Measurements from ENCODE around the gene ERC1.

Gene ERC1

DNA sequence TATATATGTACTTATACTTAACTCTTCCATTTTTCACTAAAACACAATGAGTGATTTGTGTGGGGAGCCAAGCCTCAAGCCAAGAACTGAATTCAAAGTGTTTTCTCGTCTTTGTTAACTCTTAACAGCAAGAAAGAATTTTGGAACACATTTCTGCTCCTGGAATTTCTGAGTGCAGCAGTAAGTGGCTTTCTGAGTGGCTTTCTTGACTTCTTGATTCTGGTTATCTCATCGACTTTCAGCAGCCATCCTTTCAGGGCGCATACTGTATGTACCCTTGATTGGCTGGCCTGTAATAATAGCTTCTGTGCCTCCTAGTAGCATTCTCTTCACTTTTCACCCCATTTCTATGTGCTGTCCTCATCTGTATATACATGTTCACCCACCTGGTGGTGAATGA lies 446.0 kb downstream of the ERC1 start:
- DNase-seq (ENCODE audit: low read depth, low spot score), result no peak

DNA sequence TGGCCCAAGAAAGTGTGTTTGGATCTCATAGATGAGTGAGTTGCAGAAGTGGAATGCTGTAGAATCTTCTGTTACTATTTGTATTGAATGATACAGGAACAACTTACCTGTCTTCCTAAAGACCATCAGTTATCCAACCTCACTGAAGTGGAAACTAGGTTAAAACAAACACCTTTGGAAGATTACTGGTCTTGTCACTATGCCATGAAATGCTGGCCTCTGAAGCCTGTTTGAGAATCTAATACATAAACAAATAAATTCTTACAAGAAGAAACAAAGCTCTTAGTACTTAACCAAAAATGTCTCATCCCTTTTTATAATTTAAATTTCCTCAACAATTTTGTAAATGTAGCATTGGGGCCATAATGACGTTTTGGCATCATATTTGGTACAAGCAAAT lies 448.2 kb downstream of the ERC1 start:
- DNase-seq (ENCODE audit: low read depth, low spot score), result no peak

DNA sequence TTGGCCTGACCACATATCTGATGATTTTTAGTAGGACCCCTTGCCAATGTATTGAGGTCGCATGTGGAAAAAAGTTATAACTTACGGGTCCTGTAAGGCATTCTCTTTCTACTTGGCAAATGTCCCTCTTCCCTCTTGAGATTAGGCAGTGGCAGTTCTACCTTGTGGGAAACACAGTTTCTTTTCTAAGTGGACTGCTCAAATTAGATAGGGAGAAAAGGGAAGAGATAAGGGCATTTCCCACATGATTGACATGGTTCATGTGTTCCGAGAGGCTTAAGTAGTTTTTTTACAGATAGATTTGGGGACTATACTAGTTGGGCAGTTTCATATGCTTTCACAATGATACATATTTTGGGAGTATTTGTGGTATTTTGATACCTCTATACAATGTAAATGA lies 448.7 kb downstream of the ERC1 start:
- no peak for DNase-seq (ENCODE audit: low read depth, low spot score)

DNA sequence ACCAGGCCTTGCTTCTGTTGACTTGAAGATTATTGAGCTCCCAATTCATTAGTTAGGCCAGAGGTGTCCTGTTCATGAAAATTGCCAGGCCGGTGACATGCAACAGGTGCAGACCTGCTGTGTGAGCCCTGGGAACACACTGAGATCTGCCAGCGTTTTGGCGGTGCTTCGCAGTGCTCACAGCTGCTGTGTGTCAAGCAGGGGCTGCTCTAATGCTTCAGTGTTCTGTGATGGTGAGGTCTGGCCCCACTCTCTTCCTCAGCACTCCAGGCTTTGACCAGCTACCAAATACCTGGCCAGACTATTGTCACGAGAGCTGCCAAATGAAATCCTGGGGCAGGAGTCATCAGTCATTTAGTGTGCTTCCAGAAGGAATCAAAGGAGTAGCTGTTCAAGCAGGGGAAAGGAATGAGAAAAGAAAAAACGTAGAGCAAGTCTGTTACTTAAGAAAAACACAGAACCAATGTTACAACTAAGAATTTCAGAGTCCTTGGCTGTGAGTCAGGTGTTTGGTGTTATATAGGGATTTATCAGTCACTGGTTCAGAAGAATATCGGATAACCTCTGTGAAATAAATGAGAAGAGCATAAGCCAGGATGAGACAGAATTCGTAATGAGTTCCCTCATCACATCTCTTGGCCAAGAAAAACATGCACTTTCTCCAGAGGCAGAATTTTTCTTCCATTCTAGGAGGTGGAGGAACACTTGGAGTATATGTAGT lies 452.6 kb downstream of the ERC1 start:
- peak; percentile 26 for DNase-seq (ENCODE audit: low read depth, low spot score)

DNA sequence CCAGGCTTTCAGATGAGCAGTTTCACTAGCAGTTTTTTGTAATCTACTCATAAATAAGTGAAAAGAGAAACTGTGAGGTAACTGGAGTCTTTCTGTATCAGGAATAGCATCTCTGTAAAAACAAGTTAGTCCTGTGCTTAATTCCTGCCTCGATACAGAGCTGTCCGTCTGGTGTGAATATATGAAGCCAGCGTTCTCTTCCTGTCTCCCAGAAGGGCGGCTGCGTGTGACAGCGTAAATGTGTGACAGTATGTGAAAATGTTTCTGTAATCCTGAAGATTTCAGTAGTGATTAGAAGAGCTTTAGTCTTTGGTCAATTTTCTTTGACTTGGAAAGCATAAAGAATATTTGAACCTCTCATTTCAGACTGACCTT lies 453.1 kb downstream of the ERC1 start:
- no peak for DNase-seq (ENCODE audit: low read depth, low spot score)

DNA sequence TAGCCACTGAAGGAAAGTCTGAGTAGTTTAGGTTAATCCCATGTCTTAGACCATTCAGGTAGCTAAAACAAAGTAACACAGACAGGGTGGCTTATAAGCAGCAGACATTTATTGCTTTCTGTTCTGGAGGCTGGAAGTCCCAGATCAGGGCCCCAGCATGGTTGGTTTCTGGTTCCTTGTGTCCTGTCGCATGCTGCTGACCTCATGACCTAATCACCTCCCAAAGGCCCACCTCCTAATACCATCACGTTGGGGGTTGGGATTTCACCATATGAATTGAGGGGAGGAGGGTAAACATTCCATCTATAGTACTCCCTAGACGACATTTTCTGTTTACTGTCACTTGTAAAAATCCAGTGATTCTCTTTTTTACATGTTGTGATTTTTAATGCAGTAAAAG lies 454.8 kb downstream of the ERC1 start:
- DNase-seq (ENCODE audit: low read depth, low spot score), result no peak

DNA sequence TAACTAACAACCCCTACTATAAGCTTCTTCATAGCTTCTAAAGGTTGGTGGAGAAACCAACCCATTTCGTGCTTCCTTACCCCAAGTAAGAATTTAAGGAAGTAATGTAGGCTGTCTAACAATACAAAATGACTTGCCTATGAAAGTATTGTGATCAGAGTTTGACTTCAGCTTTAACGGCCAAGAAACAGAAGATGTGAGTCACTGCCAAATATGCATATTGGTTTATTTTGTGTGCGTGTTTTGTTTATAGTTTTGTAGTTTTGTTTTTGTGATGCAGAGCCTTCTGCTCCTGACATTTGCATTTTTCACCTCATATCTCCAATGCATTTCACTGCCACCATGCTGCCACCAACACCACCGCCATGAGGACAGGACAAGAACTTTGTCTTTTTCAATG lies 457.3 kb downstream of the ERC1 start:
- no peak for DNase-seq (ENCODE audit: low read depth, low spot score)

DNA sequence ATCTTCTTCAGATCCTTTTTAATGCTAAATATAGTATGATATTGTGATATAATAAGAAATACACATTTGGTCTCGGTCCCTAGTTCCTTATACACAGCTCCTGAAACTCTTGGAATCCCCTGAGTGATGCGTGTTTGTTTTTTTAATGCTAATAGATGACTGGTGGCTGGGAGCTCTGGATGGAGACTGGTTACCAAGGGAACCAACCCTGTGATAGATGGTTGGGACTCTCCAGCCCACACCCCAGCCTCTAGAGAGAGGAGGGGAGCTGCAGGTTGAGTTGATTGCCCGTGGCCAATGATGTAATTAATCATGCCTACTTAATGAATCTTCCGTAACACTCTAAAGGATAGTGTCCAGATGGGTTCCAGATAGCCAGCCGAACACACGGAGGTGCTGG lies 462.8 kb downstream of the ERC1 start:
- DNase-seq (ENCODE audit: low read depth, low spot score), result no peak

DNA sequence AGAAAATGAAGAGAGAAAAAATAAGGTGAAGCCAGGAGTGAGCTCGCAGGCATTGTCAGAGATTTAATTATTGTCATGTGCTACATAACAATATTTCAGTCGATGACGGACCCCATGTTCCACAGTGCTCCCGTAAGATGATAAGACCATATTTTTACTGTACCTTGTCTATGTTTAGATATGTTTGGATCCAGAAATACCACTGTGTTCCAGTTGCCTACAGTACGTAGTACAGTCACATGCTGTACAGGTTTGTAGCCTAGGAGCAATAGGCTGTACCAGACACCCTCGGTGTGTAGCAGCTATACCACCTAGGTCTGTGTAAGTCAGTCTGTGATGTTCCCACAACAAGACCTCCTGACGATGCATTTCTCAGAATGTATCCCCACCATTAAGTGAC lies 465.9 kb downstream of the ERC1 start:
- no peak for DNase-seq (ENCODE audit: low read depth, low spot score)

DNA sequence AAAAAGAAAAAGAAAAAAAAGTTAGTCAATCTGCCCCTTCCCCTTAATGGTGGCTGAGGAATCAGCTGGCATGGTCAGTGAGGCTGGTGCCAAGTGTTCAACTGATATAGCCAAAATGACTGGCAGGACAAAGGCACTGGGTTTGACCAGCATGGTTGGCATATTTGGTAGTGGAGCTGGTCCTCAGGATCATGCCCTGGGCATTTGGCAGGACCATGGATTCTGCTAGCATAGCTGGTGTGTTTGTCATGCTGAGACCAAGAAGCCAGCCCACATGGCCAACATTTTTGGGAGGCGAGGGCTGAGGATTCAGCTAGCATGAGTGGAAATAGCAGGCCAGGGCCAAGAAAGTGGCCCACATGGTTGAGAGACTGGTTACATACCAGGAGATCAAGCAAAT lies 466.9 kb downstream of the ERC1 start:
- no peak for DNase-seq (ENCODE audit: low read depth, low spot score)

DNA sequence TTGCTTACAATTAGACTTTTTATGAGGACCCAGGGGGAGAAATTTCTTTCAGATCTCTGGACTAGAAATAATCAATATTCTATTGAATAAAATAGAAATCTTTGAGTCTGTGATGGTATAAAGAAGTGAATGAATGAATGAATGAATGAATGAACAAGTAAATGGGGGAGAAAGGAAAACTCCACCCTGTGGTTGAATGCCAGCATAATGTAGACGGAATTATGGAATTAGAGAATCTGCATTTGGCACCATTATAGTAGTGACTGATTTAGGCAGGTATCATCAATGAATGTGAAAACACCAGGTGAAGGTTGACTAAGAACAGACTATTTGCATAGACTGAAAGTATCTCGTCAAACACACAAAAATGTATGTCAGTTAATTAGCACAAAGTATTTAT lies 468.3 kb downstream of the ERC1 start:
- DNase-seq (ENCODE audit: low read depth, low spot score), result no peak

DNA sequence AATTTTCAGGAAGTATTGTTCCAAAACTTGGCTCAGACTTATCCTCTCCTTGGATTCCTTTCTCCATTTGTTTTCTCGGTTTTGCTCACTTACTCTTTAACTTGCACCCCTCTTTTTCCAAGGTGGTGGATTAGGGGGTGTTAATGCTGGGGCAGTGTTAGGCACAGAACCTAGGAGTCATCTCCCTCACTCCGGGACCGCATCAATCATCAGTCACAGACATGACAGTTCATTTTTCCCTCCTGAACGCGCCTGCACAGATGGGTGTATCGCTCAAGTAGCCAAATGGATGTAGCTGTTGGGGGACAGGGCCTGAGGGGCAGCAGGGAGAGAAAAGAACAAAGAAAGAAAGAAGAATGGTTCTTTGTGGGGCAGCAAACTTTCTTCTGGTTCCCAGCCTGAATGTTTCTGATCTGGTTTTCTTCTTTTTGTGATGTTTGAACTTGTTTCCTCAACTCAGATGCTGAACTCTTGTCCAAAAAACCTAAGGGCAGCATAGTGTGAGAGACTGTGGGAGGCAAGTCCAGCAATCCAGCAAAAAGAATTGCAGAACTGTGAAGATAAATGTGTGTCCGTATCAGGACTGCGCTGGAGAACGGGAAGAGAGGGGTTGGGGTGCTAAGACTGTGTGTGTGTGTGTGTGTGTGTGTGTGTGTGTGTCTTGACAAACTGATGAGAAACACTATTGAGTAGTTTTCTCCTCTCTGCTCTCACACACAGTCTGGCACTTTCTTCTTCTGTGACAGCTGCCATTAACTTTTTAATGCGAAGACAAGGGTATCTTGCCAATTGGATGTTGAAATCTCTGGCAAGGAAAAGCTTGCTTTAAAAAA lies 472.3 kb downstream of the ERC1 start:
- no peak for DNase-seq (ENCODE audit: low read depth, low spot score)

DNA sequence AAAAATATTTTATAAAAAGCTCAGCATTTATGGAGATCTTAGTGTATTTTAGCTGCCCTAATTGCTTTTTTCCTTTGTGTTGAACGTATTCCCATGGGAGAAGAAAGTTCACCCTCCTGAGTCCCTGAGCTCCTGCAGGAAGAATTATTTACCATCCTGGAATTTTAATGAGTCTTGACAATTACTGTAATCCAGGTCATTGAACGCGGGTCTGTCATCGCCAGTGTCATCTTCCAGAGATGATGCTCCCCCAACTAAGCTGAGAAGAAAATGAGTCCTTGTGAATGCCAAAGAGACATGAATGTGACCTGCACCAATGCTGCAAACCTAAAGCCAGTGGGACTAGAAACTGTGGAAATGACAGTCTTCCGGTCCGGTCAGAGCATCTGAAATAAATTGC lies 473.9 kb downstream of the ERC1 start:
- no peak for DNase-seq (ENCODE audit: low read depth, low spot score)

DNA sequence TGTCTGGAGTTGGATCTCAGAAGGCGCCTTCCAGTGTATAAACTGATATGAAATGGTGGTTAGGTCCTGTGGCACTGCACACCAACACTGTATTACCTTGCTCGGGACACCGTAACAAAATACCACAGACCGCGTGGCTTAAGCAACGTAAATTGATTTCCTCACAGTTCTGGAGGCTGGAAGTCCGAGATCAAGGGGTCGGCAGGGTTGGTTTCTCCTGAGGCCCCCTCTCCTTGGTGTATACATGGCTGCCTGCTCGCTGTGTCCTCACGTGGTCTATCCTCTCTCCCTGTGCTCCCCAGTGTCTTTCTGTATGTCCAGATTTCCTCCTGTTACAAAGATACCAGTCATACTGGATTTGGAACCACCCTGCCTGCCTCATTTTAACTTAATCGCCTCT lies 475.0 kb downstream of the ERC1 start:
- no peak for DNase-seq (ENCODE audit: low read depth, low spot score)

DNA sequence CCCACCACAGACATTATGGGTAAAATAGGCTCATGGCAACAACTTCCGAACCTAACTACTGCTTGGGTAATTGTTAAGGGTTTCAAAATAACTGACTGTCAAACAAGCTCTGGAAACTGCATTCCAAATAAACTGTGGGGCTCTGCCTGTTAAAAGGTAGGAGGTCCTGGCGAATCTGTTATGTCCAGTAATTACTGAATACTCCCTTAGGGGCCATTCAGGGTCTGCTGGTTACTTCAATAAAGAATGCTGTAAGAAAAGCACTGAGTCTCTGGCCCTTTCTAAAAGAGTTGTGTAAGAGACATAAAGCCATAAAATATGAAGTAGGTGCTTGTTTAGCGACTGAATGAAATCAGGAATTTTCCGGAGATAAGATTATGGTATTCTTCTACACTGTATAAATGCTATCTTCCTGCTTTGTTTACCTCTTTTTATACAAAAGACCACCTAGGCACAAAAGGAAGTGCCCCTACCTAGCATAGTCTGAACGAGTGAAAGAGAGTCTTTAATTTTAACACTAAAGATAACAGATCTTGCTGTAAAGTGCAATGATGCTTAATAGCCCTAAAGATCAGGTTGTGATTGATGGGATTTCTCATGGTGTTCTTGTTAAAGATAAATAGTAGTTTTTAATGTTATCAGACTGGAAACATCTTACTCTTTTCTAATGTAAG lies 475.6 kb downstream of the ERC1 start:
- DNase-seq (ENCODE audit: low read depth, low spot score), result no peak

DNA sequence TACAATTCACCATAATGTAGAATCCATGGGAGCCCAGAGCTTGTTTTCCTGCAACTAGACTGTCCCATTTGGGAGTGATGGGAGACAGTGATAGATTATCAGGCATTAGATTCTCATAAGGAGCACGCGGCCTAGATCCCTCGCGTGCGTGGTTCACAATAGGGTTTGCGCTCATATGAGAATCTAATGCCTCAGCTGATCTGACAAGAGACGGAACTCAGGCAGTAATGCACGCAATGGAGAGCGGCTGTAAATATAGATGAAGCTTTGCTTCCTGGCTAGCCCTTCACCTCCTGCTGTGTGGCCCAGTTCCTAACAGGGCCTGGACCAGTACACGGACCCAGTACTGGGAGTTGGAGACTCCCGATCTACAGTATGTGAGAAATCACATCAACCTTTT lies 476.7 kb downstream of the ERC1 start:
- no peak for DNase-seq (ENCODE audit: low read depth, low spot score)

DNA sequence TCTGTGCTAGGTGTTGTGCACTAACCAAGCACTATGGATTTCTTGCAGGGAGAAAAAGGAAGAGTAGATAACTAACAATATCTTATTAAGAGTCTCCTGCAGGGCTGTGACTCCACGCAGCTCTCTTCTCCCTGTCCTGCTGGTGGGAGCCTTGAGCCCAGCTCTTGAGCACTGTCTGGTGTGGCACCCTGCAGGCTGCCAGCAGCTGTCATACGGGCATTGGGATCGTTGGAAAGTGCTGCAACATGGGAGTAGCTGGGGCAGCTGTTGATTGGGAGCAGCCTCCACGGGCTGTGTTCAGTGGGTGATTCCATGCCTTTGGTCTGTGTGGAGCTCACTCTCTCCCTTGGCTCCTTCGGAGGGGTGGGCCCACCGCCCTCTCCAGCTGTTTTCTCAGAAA lies 478.0 kb downstream of the ERC1 start:
- DNase-seq (ENCODE audit: low read depth, low spot score), result no peak

DNA sequence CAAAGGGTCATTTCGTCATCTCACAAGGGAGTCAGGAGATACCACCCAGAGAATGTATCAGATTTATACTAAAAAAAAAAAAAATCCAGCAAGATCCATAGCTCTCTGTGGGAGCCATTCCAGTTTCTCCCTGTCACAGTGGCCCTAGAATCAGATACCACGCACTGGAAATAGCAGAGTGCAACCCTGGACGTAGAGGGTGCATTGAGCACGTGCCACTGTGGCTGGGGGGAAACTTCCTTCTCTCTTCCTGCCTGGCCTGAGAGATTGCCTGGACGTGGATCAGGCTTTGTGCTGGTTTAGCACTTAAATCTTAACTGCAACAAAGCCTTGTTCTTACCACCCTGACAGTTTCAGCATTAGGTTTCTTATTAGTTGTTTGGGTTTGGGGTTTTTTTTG lies 479.0 kb downstream of the ERC1 start:
- no peak for DNase-seq (ENCODE audit: low read depth, low spot score)

DNA sequence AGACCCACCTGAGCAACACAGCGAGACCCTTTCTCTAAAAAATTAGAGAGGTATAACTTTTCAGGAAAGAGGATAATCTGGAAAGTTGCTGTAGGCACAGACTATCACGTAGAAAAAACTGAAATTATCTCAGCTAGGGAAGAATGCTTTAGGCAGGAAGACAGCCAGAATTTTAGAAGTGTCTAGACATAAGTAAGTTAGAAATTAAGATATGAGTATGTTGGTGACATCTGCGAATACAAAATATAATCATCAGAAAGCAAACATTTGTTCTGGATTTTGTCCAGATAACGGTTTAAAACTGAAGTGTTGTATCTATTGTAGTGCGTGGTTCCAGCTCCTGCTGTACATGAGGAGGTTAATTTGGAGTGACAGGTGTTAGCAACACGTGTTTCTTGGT lies 480.2 kb downstream of the ERC1 start:
- DNase-seq (ENCODE audit: low read depth, low spot score), result no peak

DNA sequence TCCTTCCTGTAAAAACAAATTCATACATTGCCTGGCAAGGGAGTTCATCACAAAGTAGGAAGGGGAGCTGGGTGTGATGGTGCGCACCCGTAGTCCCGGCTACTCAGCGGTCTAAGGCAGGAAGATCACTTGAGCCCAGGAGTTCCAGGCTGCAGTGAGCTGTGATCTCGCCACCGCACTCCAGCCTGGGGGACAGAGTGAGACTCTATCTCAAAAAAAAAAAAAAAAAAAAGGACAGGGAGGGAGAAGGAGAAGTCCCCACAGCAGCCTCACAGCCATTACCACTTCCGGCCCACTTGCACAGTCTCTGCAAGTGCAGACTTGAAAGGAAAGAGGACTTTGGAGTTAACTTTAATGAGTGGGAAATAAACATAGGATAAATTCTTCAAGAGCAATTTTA lies 482.4 kb downstream of the ERC1 start:
- DNase-seq (ENCODE audit: low read depth, low spot score), result no peak

DNA sequence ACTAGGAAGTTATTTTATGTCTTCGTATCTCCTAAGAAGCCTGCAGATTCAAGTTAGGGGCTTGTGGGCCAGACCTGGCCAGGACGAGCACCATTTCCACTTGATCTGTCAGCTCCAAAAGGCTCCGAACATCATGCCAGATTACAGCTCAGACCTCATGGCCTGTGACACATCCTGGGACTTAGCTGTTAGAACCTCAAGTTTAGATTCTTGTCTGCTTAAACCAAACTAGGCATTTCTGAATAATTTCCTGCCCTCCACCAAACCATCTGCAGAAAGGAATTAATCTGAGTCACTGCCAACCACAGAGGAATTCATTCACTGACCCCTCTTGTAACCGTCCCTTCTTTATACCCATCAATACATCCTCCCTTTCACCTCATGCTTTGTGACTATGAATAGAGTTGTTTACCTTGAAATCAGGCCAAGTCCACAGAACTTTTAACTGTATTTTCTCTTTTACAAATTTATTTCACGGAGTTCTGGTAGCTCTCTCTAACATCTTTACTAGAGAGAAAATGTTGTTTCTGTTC lies 483.1 kb downstream of the ERC1 start:
- peak; percentile 75 for DNase-seq (ENCODE audit: low read depth, low spot score)

DNA sequence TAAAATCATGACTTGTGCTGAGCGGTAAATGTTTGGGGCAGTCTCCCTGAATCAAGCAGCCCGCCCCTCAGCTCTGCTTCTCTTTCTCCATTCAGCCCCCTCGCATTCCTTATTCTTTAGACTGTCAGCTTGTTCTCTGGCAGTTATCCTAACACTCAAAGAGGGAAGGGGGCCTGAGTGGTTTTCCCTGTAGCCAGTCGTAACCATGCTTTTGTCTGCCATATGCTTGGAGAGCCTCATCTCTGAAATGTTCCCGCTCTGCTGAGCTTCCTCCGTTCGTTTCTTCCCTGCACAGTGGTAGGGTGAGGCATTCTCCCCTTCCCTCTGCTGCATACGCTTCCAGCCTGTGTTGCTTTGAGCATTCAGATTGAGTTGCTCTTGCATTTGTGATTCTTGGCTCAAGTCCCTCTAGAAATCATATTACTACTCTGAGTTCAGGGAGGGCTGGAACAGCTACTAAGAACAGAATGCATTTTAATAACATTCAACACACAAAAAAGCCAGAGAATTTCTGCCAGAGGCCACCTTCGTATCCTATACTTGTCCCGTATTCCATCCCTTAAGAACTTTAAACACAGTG lies 483.6 kb downstream of the ERC1 start:
- peak; percentile 87 for DNase-seq (ENCODE audit: low read depth, low spot score)
